ENCODE measurements around the gene TMEM120B. TPM values are rescaled to one million over a fixed set of nuclear protein-coding genes. Genes with fewer than 3 reads are reported as not detected.

Gene TMEM120B
- total and polyA plus RNA-seq, 2 of the 13 experiments (the other 11 are each of a cell fraction or from before 2014, with no cell fraction given), result 7.1 to 12.9 TPM

DNA sequence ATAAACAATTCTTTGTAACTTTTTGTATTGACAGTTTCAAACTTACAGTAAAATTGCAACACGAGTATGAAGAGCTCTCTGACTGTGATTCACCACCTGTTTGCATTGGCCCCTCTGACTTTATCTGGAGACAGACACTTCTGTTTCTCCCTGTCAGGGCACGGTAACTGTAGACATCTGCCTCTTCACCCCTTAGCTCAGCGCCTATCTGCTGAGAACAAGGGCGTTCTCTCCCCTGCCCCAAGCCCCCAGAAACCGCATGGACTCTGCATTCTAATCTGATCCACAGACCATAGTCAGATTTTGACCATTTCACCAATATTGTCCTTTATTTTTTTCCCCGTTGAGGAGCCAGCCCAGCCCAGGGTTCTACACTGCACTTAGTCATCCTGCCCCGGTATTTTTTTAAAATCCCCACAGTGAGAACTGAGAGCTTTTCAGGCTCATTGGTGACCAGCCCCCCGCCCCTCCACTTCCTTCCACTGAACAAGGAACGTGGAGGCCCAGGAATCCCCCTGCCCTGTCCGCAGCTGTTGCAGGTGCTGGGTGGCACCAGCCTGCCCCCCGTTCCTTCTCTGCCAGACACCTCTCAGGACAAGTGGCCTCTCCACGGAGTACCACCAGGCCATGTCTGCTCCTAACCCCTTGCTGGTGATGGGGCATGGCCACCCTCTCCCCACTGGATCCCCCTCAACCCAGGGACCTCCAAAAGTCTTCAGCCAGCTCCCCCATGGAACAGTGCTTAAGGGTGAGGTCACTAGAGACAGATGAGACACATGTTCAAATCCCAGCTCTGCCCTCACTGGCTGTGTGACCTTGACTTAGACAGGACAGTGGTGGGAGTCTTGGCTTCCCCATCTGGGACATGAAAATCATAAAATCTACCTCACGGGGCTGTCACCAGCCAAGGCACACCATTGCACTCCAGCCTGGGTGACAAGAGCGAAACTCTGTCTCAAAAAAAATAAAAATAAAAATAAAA is 69.7 kb downstream of the TMEM120B start (continued):
- TF ChIP-seq FOXA3 (CRISPR knock-in tag; IDR thresholded peaks at IDR 0.05) (peak; percentile 30; the same call in 1 of the 2 replicates), POLR2G (IDR thresholded peaks at IDR 0.05; ENCODE audit: low read depth, low read length) (0 out of 2 replicates have a peak, but pooled peaks have one; percentile 18), ZFP90 (CRISPR knock-in tag; IDR thresholded peaks at IDR 0.05; ENCODE audit: borderline replicate concordance) (no peak), ZNF746 (CRISPR knock-in tag; IDR thresholded peaks at IDR 0.05) (no peak), SMAD1 (CRISPR knock-in tag; IDR thresholded peaks at IDR 0.05; ENCODE audit: borderline replicate concordance, low read depth) (no peak), CEBPB (IDR thresholded peaks at IDR 0.05; ENCODE audit: borderline replicate concordance, low read depth, low read length) (peak; percentile 60; the same call in 1 of the 2 replicates)
- TF ChIP-seq, protein P1, sequence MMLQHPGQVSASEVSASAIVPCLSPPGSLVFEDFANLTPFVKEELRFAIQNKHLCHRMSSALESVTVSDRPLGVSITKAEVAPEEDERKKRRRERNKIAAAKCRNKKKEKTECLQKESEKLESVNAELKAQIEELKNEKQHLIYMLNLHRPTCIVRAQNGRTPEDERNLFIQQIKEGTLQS (CRISPR knock-in tag; IDR thresholded peaks at IDR 0.05), result no peak

DNA sequence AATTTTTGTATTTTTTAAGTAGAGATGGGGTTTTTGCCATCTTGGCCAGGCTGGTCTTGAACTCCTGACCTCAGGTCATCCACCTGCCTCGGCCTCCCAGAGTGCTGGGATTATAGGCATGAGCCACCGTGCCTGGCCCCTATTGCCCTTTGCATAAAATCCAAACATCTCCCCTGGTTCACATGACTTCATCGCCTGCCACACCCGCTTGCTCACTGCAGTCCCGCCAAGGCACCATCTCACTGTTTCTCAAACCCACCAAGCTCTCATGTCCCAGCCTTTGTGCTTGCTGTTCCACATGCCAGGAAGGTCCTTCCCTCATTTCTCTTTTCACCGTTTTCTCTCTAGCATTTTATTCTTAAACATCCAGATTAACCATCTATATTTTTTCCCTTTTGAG is 71.2 kb downstream of the TMEM120B start:
- TF ChIP-seq PHF20 (CRISPR knock-in tag; IDR thresholded peaks at IDR 0.05), result no peak
- TF ChIP-seq, protein P2, sequence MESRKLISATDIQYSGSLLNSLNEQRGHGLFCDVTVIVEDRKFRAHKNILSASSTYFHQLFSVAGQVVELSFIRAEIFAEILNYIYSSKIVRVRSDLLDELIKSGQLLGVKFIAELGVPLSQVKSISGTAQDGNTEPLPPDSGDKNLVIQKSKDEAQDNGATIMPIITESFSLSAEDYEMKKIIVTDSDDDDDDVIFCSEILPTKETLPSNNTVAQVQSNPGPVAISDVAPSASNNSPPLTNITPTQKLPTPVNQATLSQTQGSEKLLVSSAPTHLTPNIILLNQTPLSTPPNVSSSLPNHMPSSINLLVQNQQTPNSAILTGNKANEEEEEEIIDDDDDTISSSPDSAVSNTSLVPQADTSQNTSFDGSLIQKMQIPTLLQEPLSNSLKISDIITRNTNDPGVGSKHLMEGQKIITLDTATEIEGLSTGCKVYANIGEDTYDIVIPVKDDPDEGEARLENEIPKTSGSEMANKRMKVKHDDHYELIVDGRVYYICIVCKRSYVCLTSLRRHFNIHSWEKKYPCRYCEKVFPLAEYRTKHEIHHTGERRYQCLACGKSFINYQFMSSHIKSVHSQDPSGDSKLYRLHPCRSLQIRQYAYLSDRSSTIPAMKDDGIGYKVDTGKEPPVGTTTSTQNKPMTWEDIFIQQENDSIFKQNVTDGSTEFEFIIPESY (CRISPR knock-in tag; IDR thresholded peaks at IDR 0.05), result peak; percentile 64; the same call in 1 of the 2 replicates
- TF ChIP-seq ZNF782 (CRISPR knock-in tag; IDR thresholded peaks at IDR 0.05; ENCODE audit: borderline replicate concordance), result no peak
- TF ChIP-seq RARA (CRISPR knock-in tag; IDR thresholded peaks at IDR 0.05), result no peak
- TF ChIP-seq, protein P3, sequence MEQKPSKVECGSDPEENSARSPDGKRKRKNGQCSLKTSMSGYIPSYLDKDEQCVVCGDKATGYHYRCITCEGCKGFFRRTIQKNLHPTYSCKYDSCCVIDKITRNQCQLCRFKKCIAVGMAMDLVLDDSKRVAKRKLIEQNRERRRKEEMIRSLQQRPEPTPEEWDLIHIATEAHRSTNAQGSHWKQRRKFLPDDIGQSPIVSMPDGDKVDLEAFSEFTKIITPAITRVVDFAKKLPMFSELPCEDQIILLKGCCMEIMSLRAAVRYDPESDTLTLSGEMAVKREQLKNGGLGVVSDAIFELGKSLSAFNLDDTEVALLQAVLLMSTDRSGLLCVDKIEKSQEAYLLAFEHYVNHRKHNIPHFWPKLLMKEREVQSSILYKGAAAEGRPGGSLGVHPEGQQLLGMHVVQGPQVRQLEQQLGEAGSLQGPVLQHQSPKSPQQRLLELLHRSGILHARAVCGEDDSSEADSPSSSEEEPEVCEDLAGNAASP (CRISPR knock-in tag; IDR thresholded peaks at IDR 0.05; ENCODE audit: borderline replicate concordance), result no peak
- Histone ChIP-seq H3K4me2 (ENCODE audit: low read depth, low read length) (no peak overlapping the region), H3K9ac (ENCODE audit: insufficient read depth, low read depth, low read length) (no peak overlapping the region), H3K4me3 (replicated peaks in 1 of 3; ENCODE audit: insufficient read depth in 1 of 3, low read depth in 2 of 3, low read length in 3 of 3) (no peak overlapping the region), H2AFZ (ENCODE audit: low read length) (no peak overlapping the region), H3K27ac (ENCODE audit: extremely low read length, insufficient read depth, low read length) (no peak overlapping the region), H3K79me2 (ENCODE audit: insufficient read depth, low read length) (peaks cover 10% of the 10 kb centered on the region), H4K20me1 (ENCODE audit: insufficient read depth, low read length) (peaks cover 3% of the 10 kb centered on the region; the same call in 1 of the 2 replicates), H3K27me3 (ENCODE audit: control insufficient read depth in 1 of 2, insufficient read depth in 2 of 2, low read length in 2 of 2) (no peaks in the 10 kb centered on the region; a peak in 1 of 5 replicates), H3K36me3 (replicated peaks in 1 of 2; ENCODE audit: control insufficient read depth in 1 of 2, insufficient read depth in 2 of 2, low read length in 2 of 2) (peaks cover 0 to 10% of the 10 kb centered on the region in 2 experiments; a peak in 3 of 5 replicates), H3K9me3 (ENCODE audit: low read length) (no peaks in the 10 kb centered on the region), H3K4me1 (ENCODE audit: insufficient read depth, low read length) (peaks cover 59% of the 10 kb centered on the region)
- intact Hi-C loops (cut with micrococcal nuclease; ENCODE audit: unreplicated experiment), result no loop called here
- in situ Hi-C loops (cut with HindIII; ENCODE audit: extremely low pct_ligation_motif_present, low pct_unique_long_range_greater_than_20kb), result no loop called here
- no peak for DNase-seq (ENCODE audit: low spot score)
- WGBS (ENCODE audit: low lambda C conversion rate), result 82% methylated on average over 6 of the region's 6 CpGs
- ChIA-PET CTCF (ENCODE audit: low intra/inter-chr PET ratio, low total read pairs) (no interaction called here), POLR2A (no interaction called here)
- BruUV-seq (replicated peaks), result no TSS peak
- ATAC-seq, result no peak
- FAIRE-seq, result no peak
